ENCODE measurements around the gene MLX. TPM values are rescaled to one million over a fixed set of nuclear protein-coding genes. Genes with fewer than 3 reads are reported as not detected.
A peak's percentile ranks its signal among the peaks of the same experiment; 100 is the strongest.

Gene MLX
- 25.8 and 26.2 TPM in 2 replicates for total RNA-seq (2014; rRNA removed)
- percentile 73 among the genes with signal in this experiment for Bru-seq, nascent RNA
- percentile 95 among the genes with signal in this experiment for BruChase-seq, experiment 1, labeled RNA remaining after a 6-hour chase
- BruChase-seq, experiment 2, labeled RNA remaining after a 2-hour chase, result percentile 91 among the genes with signal in this experiment
- long read RNA-seq, transcript MLX-201 (8 exons, 2,586 nt), result minor isoform, 7 of 70 reads
- long read RNA-seq, transcript MLX-202 (7 exons, 2,334 nt), result minor isoform, 5 of 70 reads
- long read RNA-seq, transcript MLX-203 (8 exons, 2,428 nt), result major isoform, 34 of 70 reads
- long read RNA-seq, partial matches to known transcripts, result 5 of 70 reads
- long read RNA-seq, other reads (novel, unspliced or antisense), result 17 of 70 reads

- POLR2A ChIA-PET (ENCODE audit: unreplicated experiment), result no interaction called here
- TF ChIP-seq EZH2phosphoT487 (IDR thresholded peaks at IDR 0.05; ENCODE audit: borderline replicate concordance, low read length), result no peak
- TF ChIP-seq CTCF (conservative IDR thresholded peaks at IDR 0.05; ENCODE audit: low read depth, low read length), result no peak
- no peak for TF ChIP-seq EZH2 (IDR thresholded peaks at IDR 0.05; ENCODE audit: low read length, unreplicated experiment)
- peaks cover 21% of the 10 kb centered on the region; the same call in 1 of the 2 replicates for H3K36me3 ChIP-seq (ENCODE audit: low read depth, low read length)
Measured at GRCh38 chr17:42566883-42567573, at the start of gene MLX. MLX (plus strand) TSS chr17:42567100; CDS start chr17:42567125, 25 bp downstream.

GRCh38 chr17:42517516-42517915, 49.4 kb upstream of the MLX start:
- H3K27ac ChIP-seq (ENCODE audit: low read length), result no peak overlapping the region
- H3K4me3 ChIP-seq (ENCODE audit: low read length), result no peak overlapping the region
- intact Hi-C loops (cut with micrococcal nuclease), result no loop called here
- H3K79me2 ChIP-seq (ENCODE audit: low read length), result no peaks in the 10 kb centered on the region
- H3F3A ChIP-seq (ENCODE audit: low read length, unreplicated experiment), result no peaks in the 10 kb centered on the region
- DNase-seq (no peak), ATAC-seq (no peak)
- no peaks in the 10 kb centered on the region for H3K9me2 ChIP-seq (replicated peaks; ENCODE audit: low read length)
- no peak overlapping the region for H3K4me2 ChIP-seq (ENCODE audit: low read length)
- H2AFZ ChIP-seq (ENCODE audit: low read length), result no peak overlapping the region
- peaks cover 30% of the 10 kb centered on the region for H3K4me1 ChIP-seq (ENCODE audit: insufficient read depth, low read length)
- H3K27me3 ChIP-seq (ENCODE audit: low read length), result no peaks in the 10 kb centered on the region
- H3K9ac ChIP-seq (ENCODE audit: low read length), result no peak overlapping the region
- H3K36me3 ChIP-seq (ENCODE audit: low read depth, low read length), result no peaks in the 10 kb centered on the region; the same call in 1 of the 2 replicates
- POLR2A ChIA-PET (ENCODE audit: unreplicated experiment), result no interaction called here
- TF ChIP-seq EZH2 (IDR thresholded peaks at IDR 0.05; ENCODE audit: low read length, unreplicated experiment), result no peak
- no peak for TF ChIP-seq EZH2phosphoT487 (IDR thresholded peaks at IDR 0.05; ENCODE audit: borderline replicate concordance, low read length)
- no peak for TF ChIP-seq CTCF (conservative IDR thresholded peaks at IDR 0.05; ENCODE audit: low read depth, low read length)
- BruUV-seq (replicated peaks), result no TSS peak
- CTCF ChIA-PET, result no interaction called here
- H4K20me1 ChIP-seq (ENCODE audit: low read length), result no peaks in the 10 kb centered on the region
- no peaks in the 10 kb centered on the region for H3K9me3 ChIP-seq (ENCODE audit: low read length)

More at GRCh38 chr17:42566883-42567573, at the start of gene MLX:
- CTCF ChIA-PET, result no interaction called here
- Histone ChIP-seq H3F3A (ENCODE audit: low read length, unreplicated experiment) (no peaks in the 10 kb centered on the region), H2AFZ (ENCODE audit: low read length) (peak within 1 kb of the TSS; percentile 65), H3K27me3 (ENCODE audit: low read length) (no peaks in the 10 kb centered on the region), H3K4me1 (ENCODE audit: insufficient read depth, low read length) (peaks cover 21% of the 10 kb centered on the region), H3K4me2 (ENCODE audit: low read length) (peak within 1 kb of the TSS; percentile 92), H3K27ac (ENCODE audit: low read length) (peak within 1 kb of the TSS; percentile 30), H3K79me2 (ENCODE audit: low read length) (peaks cover 52% of the 10 kb centered on the region), H3K9ac (ENCODE audit: low read length) (peak within 1 kb of the TSS; percentile 82), H3K9me2 (replicated peaks; ENCODE audit: low read length) (no peaks in the 10 kb centered on the region), H3K9me3 (ENCODE audit: low read length) (no peaks in the 10 kb centered on the region), H4K20me1 (ENCODE audit: low read length) (no peaks in the 10 kb centered on the region), H3K4me3 (ENCODE audit: low read length) (peak within 1 kb of the TSS; percentile 88)
- TSS peak; percentile 17 for BruUV-seq (replicated peaks)
- ATAC-seq (peak; percentile 54), DNase-seq (peak; percentile 81)
- intact Hi-C loops (cut with micrococcal nuclease), result no loop called here

Data from PC-3 (cell line).